COLO668 (cell line): ENCODE data around the gene MDC1.
A peak's percentile ranks its signal among the peaks of the same experiment; 100 is the strongest.

Experiments used
- DNase-seq: peaks from one replicate; lab custom pipeline; 2025; ENCODE audit not compliant: unreplicated experiment; lab: John Stamatoyannopoulos, UW

The MDC1 gene

DNA sequence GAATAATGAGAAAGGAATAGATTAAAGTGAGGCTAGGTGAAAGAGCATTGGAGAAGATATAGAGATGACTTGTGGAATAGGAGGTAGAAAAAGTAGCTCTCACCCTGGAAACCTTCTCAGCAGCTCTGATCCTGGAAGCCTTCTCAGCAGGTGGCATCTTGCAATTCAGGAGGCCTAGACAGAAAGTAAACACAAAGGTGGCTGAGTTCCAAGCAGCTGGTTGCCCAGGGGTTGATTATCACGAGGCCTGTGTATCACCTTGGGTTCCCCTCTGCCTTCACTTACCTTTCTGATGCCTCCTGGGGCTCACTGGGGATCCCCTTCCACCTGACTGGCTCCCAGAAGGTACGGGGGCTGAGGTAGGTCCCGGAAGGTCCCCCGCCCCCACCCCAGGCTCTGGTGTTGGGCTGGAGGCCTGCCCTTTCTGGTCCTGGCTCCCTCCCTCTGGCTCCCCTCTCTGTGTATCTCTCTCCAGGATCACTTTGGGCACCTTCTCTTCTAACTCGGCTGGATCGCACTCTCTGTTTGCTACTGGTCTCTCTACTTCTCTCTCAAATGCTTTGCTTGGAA is 9.7 kb downstream of the MDC1 start:
- DNase-seq = peak; percentile 71

DNA sequence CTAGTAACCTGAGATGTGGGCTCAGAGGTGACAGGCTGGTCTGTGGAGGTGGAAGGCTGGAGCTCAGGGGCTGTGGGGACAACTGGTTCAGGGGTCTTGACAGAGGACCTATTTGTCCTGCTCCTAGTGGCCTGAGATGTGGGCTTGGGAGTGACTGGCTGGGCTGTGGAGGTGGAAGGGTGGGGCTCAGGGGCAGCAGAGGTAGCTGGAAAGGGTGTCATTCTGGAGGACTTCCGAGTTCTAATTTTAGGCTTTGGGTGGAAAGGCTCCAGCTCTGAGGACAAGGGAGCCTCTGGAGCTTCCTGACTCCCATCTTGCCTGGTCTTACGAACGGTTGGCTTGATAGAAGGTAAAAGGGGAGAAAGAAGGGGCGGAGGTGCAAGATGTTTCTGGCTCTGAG is 11.5 kb downstream of the MDC1 start:
- DNase-seq = no peak

DNA sequence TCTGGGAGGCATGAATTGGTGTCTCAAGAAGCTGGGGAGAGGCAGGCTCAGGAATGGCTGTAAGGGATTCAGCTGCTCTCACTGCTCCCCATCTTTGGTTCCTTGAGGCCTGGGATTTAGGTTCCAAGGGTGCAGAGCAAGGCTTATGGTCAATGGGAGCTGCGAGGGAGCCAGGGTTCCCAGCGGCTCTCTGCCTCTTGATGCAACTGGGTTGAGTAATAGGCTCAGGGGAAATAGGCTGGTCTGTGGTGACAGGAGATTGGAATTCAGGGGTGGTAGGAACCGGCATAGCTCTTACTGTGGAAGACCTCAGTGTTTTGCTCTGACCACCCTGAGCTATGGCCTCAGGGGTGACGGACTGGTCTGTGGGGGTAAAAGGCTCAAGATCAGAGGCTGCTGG is 13.3 kb downstream of the MDC1 start:
- DNase-seq = no peak

DNA sequence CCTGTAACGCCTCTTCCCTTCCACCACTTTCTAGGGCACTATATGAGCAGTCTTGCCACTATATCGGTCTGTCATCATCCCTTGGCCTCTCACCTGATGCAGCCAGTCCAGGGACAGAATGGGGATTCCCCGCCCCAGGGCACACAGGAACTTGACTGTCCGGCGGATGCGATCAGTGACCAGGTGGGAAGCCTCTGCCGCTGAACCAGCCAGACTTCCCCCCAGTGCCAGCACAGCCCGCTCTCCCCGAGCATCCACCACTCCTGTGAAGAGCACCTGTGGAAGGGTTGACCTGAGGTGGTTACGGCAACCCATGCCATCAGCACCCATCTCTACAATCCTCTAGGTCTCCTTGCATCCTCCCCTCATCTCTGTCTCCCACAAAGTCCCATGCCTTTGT is 14.1 kb downstream of the MDC1 start:
- no peak for DNase-seq

DNA sequence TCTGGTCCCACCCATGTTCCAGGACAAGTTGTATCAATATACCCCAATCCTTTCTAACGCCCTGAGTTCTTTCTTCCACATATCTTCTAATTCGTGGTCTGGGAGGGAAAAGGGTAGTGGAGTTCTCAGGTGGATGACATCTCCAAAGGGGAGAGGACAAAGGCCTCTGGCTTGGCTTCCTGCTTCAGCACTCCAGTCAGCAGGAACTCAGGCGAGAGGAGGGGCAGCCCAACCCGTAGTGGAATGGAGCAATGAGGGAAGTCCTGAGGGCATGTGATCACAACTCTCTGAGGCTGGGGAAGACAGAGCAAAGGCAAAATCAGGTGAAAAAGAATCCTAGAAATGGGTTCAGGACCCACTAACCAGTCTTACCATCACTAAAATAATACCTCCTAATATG is 16.7 kb downstream of the MDC1 start:
- DNase-seq = no peak

DNA sequence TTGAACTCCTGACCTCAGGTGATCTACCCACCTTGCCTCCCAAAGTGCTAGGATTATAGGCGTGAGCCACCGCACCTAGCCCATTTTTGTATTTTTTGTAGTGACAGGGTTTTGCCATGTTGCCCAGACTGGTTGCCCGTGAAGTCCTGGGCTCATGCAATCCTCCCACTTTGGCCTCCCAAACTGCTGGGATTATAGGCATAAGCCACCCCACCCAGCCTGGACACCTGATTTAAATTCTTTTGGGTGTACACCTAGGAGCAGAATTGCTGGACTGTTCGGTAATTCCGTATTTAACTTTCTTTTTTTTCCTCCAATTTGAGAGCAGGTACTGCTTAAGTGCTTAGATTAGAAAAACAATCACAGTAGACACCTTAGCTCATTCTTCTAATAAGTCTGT is 20.6 kb downstream of the MDC1 start:
- no peak for DNase-seq

DNA sequence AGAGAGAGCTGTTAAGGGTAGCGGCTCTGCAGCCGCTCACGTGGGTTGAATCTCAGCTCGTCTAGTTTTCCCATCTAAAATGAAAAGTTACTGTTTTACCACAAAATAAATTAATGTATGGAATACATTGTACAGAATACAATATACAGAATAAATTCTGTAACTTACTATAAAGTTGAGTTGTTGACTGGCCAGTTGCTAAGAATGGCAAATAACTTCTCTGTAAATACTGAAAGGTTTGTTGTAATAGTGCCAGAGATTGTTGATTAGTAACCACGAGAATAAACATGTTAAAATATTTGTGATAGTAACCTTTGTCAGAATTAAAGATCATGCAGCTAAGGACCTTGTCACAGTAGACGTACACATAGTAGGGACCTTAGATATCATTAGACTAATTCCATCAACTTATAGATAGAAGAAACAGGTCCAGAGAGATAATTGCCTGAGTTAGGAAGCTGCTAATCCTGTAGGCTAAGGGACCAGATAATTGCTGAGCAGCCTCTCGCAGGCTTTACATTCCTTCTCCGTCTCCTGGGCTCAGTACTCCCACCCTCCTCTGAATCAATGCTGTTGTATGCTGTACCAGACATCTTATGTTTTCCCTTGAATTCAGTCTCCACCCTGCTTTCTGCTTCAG is 25.8 kb downstream of the MDC1 start:
- no peak for DNase-seq

DNA sequence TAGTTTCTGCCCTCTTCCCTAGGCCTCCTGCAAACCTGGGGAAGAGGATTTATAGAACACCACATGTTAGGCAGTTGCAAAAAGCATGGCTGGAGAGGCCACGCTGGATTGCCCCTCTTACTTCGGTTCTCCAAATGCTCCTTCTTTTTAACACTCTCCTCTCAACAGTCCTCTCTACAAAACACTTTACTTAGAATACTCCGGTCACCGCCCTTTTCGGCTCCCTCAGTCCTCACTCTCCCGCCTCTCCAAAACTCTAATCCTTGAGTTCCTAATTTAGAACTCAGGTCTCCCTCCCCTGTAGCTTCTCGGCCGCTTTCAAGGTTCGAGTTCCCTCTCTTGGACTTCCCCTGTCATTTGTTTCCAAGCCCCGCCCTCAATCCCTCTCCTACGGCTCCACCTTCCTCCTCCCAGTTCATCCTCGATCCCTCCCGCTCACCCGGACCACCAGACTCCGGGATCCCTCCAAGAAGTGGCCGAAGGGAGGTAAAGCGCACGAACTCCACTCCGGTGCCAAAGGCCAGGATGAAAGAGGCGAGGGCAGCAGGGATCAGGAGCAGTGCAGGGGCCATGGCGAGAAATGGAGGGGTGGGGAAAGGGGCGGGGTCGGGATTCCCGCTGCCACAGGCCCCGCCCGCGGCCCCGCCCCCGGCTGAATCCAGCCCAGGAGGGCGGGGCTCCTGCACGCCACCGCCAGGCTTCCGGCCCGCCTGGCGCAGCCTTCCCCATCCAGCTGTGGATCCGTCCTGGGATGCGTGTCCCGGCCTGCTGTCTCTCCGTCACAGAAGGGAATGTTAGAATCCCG is 26.5 kb downstream of the MDC1 start, which contains the start of gene NRM:
Gene NRM, minus strand, starts transcription at position 582 of the 805 bp plus-strand sequence. Its CDS starts 10 bp downstream, at position 572.
- peak; percentile 86 for DNase-seq

DNA sequence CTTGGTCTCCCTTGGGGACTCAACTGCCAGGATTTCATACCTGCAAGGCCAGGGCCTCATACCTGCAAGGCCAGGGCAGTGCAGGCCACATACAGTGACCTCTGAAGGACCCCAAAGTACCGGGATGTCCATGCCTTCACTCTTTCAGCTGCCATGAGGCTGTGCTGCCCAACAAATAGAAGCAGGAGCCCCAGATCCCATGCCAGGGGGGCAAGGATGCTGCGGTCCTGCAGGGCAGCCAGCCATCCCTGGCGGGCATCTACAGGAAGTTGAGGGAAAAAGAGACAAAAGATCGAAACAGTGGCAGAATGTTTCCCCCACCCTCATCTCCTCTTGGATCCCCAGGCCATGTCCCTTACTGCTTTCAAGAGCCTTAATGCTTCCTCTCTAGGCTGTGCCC is 27.1 kb downstream of the MDC1 start:
- no peak for DNase-seq

DNA sequence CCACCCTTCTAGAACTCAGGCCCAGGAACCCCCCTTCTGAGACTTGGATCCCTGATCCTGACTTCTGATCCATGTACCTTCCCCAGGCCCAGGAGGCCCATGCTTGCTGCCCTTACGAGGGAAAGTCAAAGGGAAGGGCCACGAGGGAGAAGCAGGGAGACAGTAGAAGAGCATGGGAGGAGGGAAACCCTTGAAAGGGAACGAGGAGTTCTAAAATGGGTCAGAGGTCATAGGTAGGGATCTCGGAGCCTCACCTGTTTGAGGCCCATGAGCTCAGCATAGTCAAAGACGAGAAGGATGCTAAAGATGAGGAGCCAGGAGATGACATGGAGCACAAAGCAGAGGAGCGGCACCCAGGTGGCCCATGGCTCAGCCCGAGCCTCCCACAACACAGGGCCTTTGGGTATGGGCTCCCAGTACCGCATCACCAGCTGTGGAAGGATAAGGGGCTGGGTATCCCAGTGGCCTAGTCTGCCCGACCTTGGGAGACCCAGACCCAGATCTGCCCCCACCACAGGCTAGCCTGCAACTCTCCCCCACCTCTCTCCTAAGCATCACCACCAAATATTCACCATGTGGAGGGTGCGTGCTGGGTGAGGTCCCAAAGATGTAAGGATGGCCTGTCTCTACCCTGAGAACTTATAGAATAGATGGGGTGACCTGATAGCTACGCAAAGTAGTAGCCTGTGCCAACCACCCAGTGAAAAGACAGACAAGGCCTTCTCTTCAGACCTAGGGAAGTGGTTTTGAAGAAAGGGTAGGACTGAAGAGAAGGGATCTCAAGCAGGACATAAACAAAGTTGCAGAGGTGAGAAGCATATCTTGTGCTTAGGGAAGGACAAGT is 27.8 kb downstream of the MDC1 start:
- no peak for DNase-seq

DNA sequence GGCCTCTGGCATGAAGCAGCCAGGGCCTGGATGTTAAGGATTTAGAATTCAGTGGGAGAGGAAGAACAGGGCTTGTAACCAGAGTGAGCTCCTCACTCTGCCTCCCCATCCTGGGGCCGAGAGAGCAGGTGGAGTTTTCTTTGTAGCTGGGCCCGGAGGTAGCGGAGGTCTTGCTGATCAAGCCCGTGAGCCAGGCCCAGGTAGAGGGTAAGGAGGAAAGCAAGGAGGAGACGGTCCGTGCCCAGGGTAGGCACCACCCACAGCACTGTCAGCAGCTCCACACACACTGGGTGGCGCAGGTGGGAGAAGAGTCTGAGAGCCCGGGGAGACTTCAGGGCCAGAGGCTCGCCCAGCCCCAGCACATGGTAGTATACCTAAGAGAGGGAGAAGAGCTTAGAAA is 28.5 kb downstream of the MDC1 start:
- DNase-seq = peak; percentile 39

DNA sequence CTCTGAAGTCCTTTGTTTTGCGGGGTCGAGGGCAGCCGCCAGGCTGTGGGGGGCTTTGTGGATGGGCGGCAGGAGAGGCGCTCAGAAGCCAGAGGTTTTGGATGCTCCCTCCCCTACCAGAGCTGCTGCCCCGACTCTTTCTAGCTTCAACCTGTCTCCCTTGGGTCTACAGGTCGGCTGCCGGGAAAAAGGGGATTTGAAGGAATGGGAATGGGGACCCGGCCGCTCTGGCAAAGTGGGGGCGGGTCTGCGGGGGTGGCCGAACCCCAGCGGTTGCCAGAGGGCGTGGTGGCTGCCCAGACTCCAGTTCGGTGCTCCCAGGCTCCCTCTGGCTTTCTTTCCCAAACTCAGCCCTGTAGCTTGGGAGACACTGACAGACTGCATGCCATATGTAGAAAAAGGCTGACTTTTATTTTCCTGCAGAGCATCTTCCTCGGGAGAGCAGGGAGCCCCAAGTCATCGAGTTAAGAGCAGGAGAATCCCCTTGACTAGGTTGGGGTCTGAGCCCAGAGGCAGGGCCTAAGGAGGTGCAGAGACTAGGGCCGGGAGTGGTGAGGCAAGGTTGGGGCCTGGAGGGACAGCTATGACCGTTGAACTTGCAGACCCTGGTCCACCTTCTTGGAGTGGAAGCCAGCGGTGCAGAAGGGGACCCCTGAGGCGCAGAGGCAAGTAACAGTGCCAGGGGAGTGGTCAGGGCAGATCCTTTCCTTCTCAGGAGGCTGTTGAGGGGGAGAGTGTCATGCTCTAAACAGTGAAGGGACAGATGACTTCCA is 29.2 kb downstream of the MDC1 start:
- peak; percentile 32 for DNase-seq

DNA sequence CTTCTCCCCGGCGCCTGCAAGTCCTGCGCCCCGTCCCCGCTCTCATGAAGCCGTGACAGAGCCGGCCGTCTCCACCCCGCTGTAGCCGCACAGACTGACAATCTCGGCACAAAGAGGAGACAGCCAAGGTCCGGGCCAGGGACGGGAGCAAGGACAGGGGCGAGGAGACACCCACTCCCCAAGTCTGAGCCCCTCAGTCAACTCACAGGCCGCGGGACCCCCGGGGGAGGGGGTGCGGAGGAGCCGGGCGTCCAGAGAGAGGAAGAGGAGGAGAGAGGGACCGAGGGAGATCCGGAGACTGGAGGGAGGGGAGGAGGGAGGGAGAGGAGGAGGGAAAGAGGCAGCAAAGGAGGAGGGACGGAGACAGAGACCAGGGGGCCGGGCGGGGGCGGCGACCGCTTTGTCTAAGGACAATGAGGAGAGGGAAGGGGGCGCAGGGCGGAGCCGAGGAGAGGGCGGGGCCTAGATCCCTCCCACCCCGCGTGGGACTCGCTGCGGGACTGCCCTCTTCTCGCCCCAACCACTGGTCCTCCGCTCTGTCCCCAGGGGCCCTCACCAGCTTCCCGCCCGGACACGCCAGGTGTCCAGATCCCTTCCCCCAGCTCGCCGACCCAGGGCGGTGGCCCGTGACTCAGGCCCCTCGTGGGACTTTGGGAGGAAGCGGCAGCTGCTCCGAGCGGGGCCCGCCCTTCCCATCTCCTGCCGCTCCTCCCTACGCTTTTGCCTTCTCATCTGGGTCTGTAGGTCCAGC is 30.0 kb downstream of the MDC1 start:
- DNase-seq = peak; percentile 89

DNA sequence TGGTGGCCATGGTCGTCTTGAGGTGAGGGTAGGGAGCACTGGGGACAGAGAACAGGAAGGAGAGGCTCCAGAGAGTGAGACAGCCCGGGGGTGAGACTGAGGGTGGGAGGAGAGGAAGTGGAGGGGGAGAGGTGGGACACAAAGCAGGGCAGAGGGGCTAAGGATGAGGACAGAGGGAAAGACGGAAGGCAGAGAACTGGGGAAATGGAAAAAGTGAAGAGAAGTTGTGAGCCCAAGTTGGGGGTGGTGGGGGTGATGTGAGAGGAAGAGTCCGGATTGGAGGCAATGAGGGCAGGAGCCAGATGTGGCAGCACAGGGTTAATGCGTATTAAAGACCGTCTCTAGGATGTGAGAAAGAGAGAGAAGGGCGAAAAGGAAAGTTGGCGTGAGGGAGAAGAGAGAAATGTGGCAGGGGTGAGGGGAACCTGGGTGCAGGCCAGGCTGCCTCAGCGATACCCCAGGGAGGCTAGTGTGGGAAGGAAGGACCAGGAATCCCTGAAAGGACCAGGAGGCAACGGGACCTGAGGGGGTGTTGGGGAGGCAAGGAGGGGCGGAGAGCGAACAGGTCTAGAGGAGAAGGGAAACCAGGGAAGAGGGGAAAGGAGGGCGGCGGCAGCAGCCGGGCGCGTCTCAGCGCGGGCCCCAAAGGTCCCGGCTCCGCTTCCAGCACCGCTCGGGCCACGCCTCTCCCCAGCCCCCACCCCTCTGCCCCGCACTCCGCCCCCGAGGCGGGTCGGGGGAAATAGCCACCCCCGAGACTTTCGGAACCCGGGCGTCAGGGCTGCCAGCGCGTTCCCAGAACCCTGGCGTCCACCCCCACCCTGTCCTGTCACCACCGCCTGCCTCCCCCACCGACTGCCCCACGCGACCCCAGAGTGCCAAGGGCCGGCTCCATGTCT is 30.8 kb downstream of the MDC1 start, which contains the start of gene PPP1R18:
Gene PPP1R18, minus strand, starts transcription at position 637 of the 899 bp plus-strand sequence. Its CDS starts 627 bp downstream, at position 10.
- peak; percentile 52 for DNase-seq

DNA sequence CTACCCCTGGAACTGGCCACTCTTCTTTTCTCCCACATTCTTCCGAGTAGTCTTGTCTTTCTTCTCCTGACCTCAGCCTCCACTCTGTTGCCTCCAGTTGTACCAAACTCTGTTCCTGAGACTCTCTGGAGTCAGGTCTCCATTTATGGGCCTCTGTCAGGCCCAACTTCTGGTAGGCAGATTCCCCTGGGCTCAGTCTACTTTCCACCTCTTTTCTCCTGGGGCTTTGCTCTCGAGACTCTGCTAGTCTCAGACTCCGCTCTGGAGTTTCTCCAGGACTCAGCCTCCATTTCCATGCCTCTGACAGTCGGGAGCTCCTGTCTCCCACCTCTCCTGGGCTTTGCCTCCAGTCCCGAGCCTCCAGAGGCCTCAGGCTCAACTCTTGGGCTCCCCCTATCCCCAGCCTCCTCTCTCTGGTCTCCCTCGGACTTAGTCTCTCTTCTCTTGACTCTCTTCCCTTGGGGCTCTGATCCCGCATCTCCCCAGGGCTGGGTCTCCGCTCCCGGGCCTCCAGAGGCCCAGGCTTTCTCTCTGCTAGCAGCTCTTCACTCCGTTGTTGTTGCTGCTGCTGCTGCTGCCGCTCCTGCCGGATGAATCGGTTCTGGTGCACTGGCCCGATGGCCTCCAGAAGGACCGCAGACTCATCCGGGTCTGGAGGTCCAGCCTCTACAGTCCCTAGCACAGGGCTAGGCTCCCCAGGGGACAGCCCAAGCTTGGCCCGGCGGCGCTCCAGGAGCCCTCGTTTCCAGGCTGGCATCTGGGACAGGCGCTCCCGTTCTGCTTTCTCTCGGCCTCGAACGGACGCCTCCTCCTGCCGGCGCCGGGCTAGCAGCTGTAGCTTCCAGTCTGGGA is 31.7 kb downstream of the MDC1 start:
- DNase-seq = no peak

DNA sequence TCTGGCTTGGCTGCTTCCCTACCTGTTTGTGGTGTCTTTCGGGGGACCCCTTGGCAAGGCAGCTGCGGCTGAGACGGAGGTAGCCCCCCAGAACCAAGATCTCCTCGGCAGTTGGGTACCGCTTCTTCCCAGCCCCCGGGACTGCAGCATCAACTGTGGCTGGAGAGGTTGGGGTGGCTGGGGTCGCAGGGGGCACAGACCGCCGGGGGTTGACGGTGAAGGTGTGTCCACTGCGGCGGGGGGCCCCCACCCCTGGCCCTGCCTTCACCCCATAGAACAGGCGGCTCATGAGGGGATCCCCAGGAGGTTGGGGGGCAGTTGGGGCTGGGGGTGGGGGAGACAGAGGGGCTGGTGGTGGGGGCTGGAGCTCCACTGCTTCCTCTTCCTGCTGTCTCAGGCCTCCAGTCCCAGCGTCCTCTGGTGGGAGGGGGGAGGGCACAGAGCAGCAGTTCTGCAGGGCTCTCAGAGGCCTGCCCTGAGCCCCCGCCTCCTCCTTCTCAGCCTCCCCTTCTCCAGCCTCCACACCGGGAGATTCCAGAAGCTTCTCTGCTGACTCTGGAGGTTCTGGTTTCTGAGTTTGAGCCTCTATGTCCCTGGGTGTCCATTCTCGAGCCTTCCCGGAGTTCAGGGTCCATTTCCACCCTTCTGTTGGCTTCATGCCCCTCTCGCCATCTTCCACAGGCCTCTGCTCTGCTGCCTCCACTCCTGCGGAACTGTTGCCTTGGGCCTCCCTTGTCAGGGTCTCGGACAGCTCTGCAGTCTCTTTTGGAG is 32.5 kb downstream of the MDC1 start:
- peak; percentile 8 for DNase-seq

DNA sequence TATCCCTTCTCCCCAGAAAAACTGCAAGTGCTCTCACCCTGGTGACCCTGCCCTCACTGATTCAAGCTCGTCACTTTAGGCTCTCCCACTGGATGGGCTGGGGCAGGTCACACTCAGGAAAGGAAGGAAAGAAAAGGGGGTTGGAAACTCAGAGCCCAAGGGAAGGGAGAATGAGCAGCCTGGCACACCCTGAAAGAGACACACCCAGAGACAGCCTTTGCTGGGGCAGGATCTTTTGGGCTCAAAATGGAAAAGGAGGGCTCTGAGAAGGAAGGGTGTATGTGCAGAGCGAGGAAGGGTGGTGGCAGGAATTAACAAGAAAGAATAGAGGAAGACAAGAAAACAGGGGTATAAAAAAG is 33.1 kb downstream of the MDC1 start:
- DNase-seq = no peak
